GM19238 (cell line): Measurements from ENCODE around the gene MAP4K1.

ENCODE experiments used
- DNase-seq: peaks from one replicate; pipeline ENCODE4 v3.0.0; 2011; ENCODE audit warnings: low spot score; ENCODE audit not compliant: insufficient read length

The MAP4K1 gene

DNA sequence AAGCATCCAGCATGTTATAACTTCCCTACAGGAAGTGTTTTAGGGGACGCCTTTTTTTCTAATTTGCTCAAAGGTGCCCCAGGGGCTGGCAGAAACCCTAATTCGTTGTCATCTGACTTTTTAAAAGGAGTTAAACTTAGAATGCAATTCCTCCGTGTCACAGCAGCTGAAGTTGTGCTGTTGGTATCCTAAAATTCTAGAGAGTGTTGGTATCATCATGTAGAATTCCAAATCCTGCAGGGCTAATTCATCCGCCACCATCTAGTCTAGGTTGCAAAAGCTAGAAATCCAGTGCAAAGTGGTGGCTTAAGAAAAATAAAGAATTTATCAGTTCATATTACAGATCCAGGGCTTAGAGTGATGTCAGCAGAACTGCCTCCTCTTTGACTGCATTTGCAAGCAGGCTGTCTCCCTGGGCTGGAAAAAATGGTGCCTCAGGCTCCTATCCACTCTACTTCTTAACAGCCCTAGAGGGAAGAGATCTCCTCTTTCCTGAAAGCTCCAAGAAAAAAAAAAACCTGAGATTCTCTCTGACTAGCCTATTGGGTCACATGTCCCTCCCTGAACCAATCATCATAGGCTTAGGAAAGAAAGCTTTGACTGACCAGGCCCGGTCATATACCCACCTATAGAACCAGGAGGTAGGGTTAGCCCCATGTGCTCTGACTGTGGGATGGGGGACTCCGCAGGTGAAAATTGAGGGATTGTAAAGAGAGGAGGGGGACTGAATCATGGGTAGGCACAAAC lies 73.0 kb downstream of the MAP4K1 start:
- no peak for DNase-seq

DNA sequence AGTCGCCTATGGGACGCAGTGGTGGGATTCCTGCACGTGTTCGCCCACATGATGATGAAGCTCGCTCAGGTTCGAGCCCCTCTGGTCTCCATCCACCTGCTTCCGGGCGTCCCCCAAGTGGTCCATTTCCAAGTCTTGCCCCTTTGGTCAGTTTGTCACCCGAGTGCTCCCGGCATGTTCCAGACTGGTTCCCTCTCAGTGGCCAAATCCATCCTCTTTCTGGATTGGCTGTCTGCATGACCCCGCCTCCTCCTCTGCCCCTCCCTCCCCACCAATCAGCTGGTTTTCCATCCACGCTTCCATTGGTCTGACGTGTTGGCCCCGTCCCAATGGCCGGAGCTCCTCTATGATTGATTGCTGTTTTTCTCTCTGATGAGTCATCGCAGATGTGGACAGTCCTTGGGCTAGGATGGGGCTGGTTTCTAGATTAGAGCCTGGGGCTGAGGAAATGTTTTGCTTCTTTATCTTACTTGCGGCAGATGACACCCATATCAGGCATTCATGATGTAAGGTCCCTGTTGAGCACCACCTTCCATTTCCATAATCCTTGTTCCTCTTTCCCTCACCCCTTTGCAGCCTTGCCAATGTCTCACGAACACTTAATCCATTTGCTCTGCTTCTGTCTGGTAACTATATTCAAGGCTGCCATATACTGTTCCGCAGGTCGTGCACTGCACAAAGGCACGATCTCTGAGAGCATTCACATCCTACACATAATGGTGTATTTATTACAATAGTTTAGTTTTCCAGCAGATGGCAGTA lies 73.8 kb downstream of the MAP4K1 start:
- peak; percentile 40 for DNase-seq

DNA sequence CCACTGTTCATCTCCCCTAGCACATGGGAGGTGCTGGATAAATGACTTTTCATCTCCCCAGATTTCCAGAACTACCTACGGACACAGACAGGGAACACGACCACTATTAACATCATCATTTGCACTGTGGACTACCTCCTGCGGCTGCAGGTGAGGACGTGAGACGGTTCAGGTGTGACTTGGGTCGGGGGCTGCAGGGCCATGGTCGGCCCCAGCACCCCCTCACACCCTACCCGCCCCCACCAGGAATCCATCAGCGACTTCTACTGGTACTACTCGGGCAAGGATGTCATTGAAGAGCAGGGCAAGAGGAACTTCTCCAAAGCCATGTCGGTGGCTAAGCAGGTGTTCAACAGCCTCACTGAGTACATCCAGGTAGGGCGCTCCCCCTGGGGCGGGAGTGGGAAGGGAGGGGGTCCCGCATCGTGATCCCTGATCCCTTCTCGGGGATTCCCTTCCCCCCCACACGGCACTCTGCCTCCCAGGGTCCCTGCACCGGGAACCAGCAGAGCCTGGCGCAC lies 74.4 kb downstream of the MAP4K1 start:
- no peak for DNase-seq

DNA sequence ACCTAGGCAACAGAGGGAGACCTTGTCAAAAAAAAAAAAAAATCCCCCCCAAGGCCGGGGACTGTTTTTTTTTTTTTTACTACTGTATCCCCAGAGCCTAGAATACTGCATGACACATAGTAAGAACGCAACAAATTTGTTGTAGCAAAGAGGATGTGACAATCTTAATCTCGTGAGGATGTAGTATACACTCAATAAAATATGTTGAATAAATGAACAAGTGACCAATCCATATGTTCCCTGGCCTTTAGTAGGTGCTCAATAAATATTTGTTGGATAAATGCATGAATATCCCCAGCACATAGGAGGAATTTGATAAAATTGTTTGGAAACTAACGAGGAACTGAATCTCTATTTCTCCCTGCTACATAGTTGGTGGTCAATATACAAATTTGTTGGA lies 75.7 kb downstream of the MAP4K1 start:
- DNase-seq = no peak

DNA sequence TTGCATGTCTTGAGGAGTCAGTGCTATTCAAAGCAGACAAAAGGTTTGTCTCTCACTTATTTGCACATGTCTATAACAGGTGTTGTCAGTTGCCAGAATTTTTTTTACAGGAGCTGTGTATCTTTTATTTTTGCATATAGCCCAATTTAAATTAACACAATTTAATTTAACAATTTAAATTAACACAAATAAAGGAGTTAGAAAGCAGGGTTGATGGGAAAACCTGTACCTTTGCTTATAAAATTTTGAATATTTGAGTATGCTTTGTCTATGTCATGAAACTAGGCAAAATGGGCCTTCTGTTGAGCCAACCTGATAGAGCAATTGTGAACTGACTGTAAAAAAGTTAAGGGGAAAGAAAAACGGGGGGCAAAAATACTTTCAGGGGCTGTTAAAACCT lies 78.0 kb downstream of the MAP4K1 start:
- DNase-seq = no peak

DNA sequence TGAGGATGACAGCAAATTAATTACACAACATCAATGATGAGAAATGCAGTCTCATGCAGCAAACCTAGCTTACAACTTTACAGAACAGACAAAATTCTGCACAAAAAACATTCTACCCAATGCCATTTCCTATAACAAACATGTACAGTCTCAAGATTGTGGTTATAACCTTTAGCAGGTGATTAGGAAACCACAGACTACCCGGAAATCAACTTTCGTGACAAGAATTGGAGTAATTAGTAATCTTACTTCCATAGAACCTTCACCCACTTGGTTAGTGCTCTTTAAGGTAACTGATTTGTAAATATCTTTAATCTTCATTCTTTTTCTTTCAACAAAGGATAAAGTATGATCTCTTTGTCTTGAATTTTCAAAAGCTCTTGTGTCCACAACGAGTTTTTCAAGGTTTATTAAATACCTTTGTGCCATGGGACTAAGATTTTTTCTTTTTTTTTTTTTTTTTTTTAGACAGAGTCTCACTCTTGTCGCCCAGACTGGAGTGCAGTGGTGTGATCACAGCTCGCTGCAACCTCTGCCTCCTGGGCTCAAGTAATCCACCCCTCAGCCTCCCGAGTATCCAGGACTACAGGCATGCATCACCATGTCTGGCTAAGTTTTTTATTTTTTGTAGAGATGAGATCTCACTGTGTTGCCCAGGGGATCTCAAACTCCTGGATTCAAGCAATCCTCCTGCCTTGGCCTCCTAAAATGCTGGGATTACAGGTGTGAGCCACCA lies 78.8 kb downstream of the MAP4K1 start:
- no peak for DNase-seq

- DNase-seq = no peak
Measured at GRCh38 chr19:38538386-38538785, 79.4 kb downstream of the MAP4K1 start.
